ENCODE measurements around the gene CRHR1.

Gene CRHR1

GRCh38 chr17:45750779-45751440 is 33.2 kb upstream of the CRHR1 start:
- ATAC-seq (replicated peaks; ENCODE audit: extremely low read depth, poor library complexity, severe bottlenecking) (no peak), DNase-seq (ENCODE audit: low spot score in 2 of 2) (no peak)
- Mint-ChIP-seq H3K4me3 (no peak overlapping the region), H3K36me3 (ENCODE audit: insufficient read depth) (no peaks in the 10 kb centered on the region), H3K4me1 (no peaks in the 10 kb centered on the region), H3K27ac (ENCODE audit: low read depth) (no peak overlapping the region), H3K9me3 (no peaks in the 10 kb centered on the region), H3K27me3 (peaks cover 79% of the 10 kb centered on the region)

- no peak overlapping the region for H3K27ac Mint-ChIP-seq (ENCODE audit: low read depth)
- peaks cover 79% of the 10 kb centered on the region for H3K27me3 Mint-ChIP-seq
- H3K9me3 Mint-ChIP-seq = no peaks in the 10 kb centered on the region
- ATAC-seq (replicated peaks; ENCODE audit: extremely low read depth, poor library complexity, severe bottlenecking) (no peak), DNase-seq (ENCODE audit: low spot score in 2 of 2) (no peak)
- no peaks in the 10 kb centered on the region for H3K36me3 Mint-ChIP-seq (ENCODE audit: insufficient read depth)
- no peaks in the 10 kb centered on the region for H3K4me1 Mint-ChIP-seq
- no peak overlapping the region for H3K4me3 Mint-ChIP-seq
Measured at GRCh38 chr17:45751466-45751865, 32.7 kb upstream of the CRHR1 start.

- Mint-ChIP-seq H3K9me3 (no peaks in the 10 kb centered on the region), H3K4me3 (no peak overlapping the region), H3K36me3 (ENCODE audit: insufficient read depth) (no peaks in the 10 kb centered on the region), H3K4me1 (no peaks in the 10 kb centered on the region), H3K27me3 (peaks cover 83% of the 10 kb centered on the region), H3K27ac (ENCODE audit: low read depth) (no peak overlapping the region)
- ATAC-seq (replicated peaks; ENCODE audit: extremely low read depth, poor library complexity, severe bottlenecking) (no peak), DNase-seq (ENCODE audit: low spot score in 2 of 2) (no peak)
Measured at GRCh38 chr17:45752246-45752645, 31.9 kb upstream of the CRHR1 start.

- H3K36me3 Mint-ChIP-seq (ENCODE audit: insufficient read depth) = no peaks in the 10 kb centered on the region
- no peak for ATAC-seq (replicated peaks; ENCODE audit: extremely low read depth, poor library complexity, severe bottlenecking)
- DNase-seq (ENCODE audit: low spot score in 2 of 2) = no peak
- H3K9me3 Mint-ChIP-seq = no peaks in the 10 kb centered on the region
- no peak overlapping the region for H3K27ac Mint-ChIP-seq (ENCODE audit: low read depth)
- H3K4me3 Mint-ChIP-seq = no peak overlapping the region
- no peaks in the 10 kb centered on the region for H3K4me1 Mint-ChIP-seq
- H3K27me3 Mint-ChIP-seq = peaks cover 92% of the 10 kb centered on the region
Measured at GRCh38 chr17:45753645-45754225, 30.4 kb upstream of the CRHR1 start.

GRCh38 chr17:45755050-45755449 is 29.1 kb upstream of the CRHR1 start:
- Mint-ChIP-seq H3K4me3 (no peak overlapping the region), H3K4me1 (no peaks in the 10 kb centered on the region), H3K36me3 (ENCODE audit: insufficient read depth) (no peaks in the 10 kb centered on the region), H3K27ac (ENCODE audit: low read depth) (no peak overlapping the region), H3K27me3 (peaks cover 79% of the 10 kb centered on the region), H3K9me3 (no peaks in the 10 kb centered on the region)
- no peak for ATAC-seq (replicated peaks; ENCODE audit: extremely low read depth, poor library complexity, severe bottlenecking)
- DNase-seq (ENCODE audit: low spot score in 2 of 2) = no peak

GRCh38 chr17:45756266-45756991 is 27.7 kb upstream of the CRHR1 start:
- H3K36me3 Mint-ChIP-seq (ENCODE audit: insufficient read depth) = no peaks in the 10 kb centered on the region
- H3K9me3 Mint-ChIP-seq = no peaks in the 10 kb centered on the region

GRCh38 chr17:45757431-45758218 is 26.5 kb upstream of the CRHR1 start:
- H3K9me3 Mint-ChIP-seq = no peaks in the 10 kb centered on the region
- no peak overlapping the region for H3K27ac Mint-ChIP-seq (ENCODE audit: low read depth)
- H3K4me1 Mint-ChIP-seq = no peaks in the 10 kb centered on the region
- H3K4me3 Mint-ChIP-seq = no peak overlapping the region
- ATAC-seq (replicated peaks; ENCODE audit: extremely low read depth, poor library complexity, severe bottlenecking) = no peak
- DNase-seq (ENCODE audit: low spot score in 2 of 2) = no peak
- peaks cover 62% of the 10 kb centered on the region for H3K27me3 Mint-ChIP-seq
- H3K36me3 Mint-ChIP-seq (ENCODE audit: insufficient read depth) = no peaks in the 10 kb centered on the region

More at GRCh38 chr17:45756266-45756991, 27.7 kb upstream of the CRHR1 start:
- DNase-seq (ENCODE audit: low spot score in 2 of 2) (no peak), ATAC-seq (replicated peaks; ENCODE audit: extremely low read depth, poor library complexity, severe bottlenecking) (no peak)
- Mint-ChIP-seq H3K27me3 (peaks cover 65% of the 10 kb centered on the region), H3K4me3 (no peak overlapping the region), H3K27ac (ENCODE audit: low read depth) (no peak overlapping the region), H3K4me1 (no peaks in the 10 kb centered on the region)

GRCh38 chr17:45758544-45758943 is 25.6 kb upstream of the CRHR1 start:
- Mint-ChIP-seq H3K36me3 (ENCODE audit: insufficient read depth) (no peaks in the 10 kb centered on the region), H3K4me3 (no peak overlapping the region), H3K9me3 (no peaks in the 10 kb centered on the region), H3K27me3 (peaks cover 62% of the 10 kb centered on the region), H3K27ac (ENCODE audit: low read depth) (no peak overlapping the region), H3K4me1 (no peaks in the 10 kb centered on the region)
- ATAC-seq (replicated peaks; ENCODE audit: extremely low read depth, poor library complexity, severe bottlenecking) (no peak), DNase-seq (ENCODE audit: low spot score in 2 of 2) (no peak)

- Mint-ChIP-seq H3K36me3 (ENCODE audit: insufficient read depth) (no peaks in the 10 kb centered on the region), H3K4me1 (no peaks in the 10 kb centered on the region)
- no peak for DNase-seq (ENCODE audit: low spot score in 2 of 2)
Measured at GRCh38 chr17:45759761-45760160, 24.4 kb upstream of the CRHR1 start.

GRCh38 chr17:45761957-45762565 is 22.1 kb upstream of the CRHR1 start:
- ATAC-seq (replicated peaks; ENCODE audit: extremely low read depth, poor library complexity, severe bottlenecking) (no peak), DNase-seq (ENCODE audit: low spot score in 2 of 2) (no peak)
- Mint-ChIP-seq H3K4me1 (no peaks in the 10 kb centered on the region), H3K36me3 (ENCODE audit: insufficient read depth) (no peaks in the 10 kb centered on the region), H3K27me3 (peaks cover 65% of the 10 kb centered on the region), H3K27ac (ENCODE audit: low read depth) (no peak overlapping the region), H3K4me3 (no peak overlapping the region), H3K9me3 (no peaks in the 10 kb centered on the region)

More at GRCh38 chr17:45759761-45760160, 24.4 kb upstream of the CRHR1 start:
- Mint-ChIP-seq H3K27me3 (peaks cover 65% of the 10 kb centered on the region), H3K4me3 (no peak overlapping the region), H3K9me3 (no peaks in the 10 kb centered on the region), H3K27ac (ENCODE audit: low read depth) (no peak overlapping the region)
- no peak for ATAC-seq (replicated peaks; ENCODE audit: extremely low read depth, poor library complexity, severe bottlenecking)

- H3K4me3 Mint-ChIP-seq = no peak overlapping the region
- no peak overlapping the region for H3K27ac Mint-ChIP-seq (ENCODE audit: low read depth)
- ATAC-seq (replicated peaks; ENCODE audit: extremely low read depth, poor library complexity, severe bottlenecking) (no peak), DNase-seq (ENCODE audit: low spot score in 2 of 2) (no peak)
- no peaks in the 10 kb centered on the region for H3K9me3 Mint-ChIP-seq
- H3K27me3 Mint-ChIP-seq = peaks cover 65% of the 10 kb centered on the region
- no peaks in the 10 kb centered on the region for H3K36me3 Mint-ChIP-seq (ENCODE audit: insufficient read depth)
- H3K4me1 Mint-ChIP-seq = no peaks in the 10 kb centered on the region
Measured at GRCh38 chr17:45763182-45763581, 20.9 kb upstream of the CRHR1 start.

GRCh38 chr17:45764479-45764878 is 19.6 kb upstream of the CRHR1 start:
- no peak for ATAC-seq (replicated peaks; ENCODE audit: extremely low read depth, poor library complexity, severe bottlenecking)
- Mint-ChIP-seq H3K9me3 (no peaks in the 10 kb centered on the region), H3K36me3 (ENCODE audit: insufficient read depth) (no peaks in the 10 kb centered on the region), H3K27me3 (peaks cover 76% of the 10 kb centered on the region), H3K27ac (ENCODE audit: low read depth) (no peak overlapping the region), H3K4me1 (no peaks in the 10 kb centered on the region), H3K4me3 (no peak overlapping the region)
- DNase-seq (ENCODE audit: low spot score in 2 of 2) = no peak
